ENCODE data around the gene MLIP.
"Not testable (repeated sequence)": the region's sequence is repeated elsewhere in the genome, so short reads cannot be mapped to it uniquely, and the experiment has no call there.

The MLIP gene

GRCh38 chr6:54151861-54152260, 40.6 kb downstream of the MLIP start:
- no peak for DNase-seq

DNA sequence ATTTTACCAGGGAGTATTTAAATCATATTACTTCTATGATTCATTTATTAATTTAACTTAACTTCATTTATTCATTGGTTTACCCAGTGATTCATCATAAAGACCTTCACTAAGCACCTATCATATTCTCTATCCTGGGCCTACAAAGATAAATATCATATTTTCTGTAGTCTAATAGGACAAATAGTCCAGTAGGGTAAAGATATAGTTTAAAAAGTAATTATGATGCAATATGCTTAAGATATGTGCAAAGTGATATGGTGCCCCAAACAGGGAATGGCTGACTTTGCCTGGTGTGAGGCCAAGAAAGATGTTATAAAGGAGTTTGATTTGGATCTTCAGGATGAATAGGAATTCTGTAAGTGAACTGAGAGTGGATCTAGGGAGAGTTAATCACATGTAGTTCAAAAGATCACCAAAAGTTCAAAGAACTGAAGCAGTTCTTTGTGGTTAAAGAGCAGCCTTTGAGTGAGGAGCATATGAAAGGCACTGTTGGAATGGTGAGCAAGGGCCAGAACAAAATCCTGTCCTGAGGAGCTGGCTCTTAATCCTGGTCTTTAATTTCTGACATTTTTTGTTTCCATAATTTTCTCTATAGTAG, 45.5 kb downstream of the MLIP start:
- DNase-seq, result no peak

- DNase-seq, result no peak
Observed at GRCh38 chr6:54157405-54157804, 46.2 kb downstream of the MLIP start.

- DNase-seq, result no peak
Observed at GRCh38 chr6:54173089-54173488, 61.8 kb downstream of the MLIP start.

DNA sequence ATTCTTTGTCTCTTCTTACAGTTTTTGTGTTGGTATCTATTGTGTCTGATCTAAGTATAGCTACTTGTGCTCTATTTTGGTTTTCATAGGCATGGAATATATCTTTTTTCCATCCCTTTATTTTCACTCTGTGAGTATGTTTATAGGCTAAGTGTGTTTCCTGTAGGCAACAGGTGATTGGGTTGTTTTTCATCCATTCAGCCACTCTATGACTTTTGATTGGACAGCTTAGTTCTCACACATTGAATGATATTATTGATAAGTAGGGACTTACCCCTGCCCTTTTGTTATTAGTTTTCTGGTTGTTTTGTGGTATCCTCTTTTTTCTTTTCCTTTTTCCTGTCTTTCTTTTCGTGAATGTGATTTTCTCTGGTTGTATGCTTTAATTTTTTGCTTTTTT, 67.9 kb downstream of the MLIP start:
- no peak for DNase-seq

- no peak for DNase-seq
Observed at GRCh38 chr6:54183616-54184015, 72.4 kb downstream of the MLIP start.

DNA sequence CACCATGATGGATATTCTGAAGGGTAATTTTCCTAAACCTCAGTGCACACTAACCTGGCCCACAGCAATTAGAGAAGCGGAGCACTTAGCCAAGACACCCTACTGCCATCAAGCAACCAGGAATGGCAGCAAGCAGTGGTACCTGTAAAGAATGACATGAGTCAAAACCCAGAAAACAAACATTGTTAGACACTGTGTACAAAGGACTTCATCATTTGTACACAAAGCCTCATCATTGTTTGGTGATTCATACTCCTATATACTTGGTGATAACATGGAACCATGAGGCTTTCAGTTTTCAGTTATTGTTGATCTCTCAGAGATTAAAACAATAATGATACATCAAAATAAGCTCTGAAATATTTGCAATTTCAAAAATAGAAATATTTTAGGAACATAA, 74.6 kb downstream of the MLIP start:
- DNase-seq, result no peak

DNA sequence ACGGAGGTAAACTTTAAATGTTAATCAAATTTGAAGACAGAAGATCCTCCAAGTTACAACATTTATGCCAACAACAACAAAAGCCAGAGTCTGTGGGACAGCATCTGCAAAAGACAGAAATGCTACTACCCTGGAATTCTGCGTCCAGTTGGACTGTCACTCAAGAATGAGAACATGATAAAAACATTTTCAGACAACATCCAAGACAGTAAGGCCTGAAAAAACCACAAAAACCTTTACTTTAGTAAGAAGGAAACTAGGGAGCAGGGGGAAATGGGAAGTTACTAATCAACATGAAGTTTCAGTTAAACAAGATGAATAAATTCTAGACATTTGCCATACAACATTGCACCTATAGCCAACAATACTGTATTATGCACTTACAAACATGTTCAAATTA, 77.6 kb downstream of the MLIP start:
- DNase-seq, result no peak

GRCh38 chr6:54191461-54191860, 80.2 kb downstream of the MLIP start:
- no peak for DNase-seq

GRCh38 chr6:54192993-54193392, 81.8 kb downstream of the MLIP start:
- DNase-seq, result no peak

- DNase-seq, result no peak
Observed at GRCh38 chr6:54193560-54193959, 82.3 kb downstream of the MLIP start.

GRCh38 chr6:54194067-54194466, 82.8 kb downstream of the MLIP start:
- no peak for DNase-seq

DNA sequence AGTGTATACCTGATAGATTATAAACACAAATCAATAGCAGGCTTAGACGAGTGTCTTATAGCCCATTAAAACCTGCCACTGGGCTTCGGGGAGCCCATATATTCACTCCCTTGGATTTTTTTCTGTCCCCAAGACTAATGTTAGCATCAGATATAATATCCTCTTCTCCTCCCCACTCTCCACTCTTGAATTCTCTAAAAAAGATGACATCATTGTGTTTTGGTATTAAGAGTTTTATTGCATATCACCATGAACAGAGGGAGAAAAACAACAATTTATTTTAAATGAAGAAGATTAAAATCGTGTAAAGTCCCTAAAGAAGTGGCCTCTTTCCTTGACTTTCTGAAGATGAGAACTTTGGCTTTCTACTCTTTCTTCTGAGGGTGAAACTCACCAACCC, 84.4 kb downstream of the MLIP start:
- no peak for DNase-seq

DNA sequence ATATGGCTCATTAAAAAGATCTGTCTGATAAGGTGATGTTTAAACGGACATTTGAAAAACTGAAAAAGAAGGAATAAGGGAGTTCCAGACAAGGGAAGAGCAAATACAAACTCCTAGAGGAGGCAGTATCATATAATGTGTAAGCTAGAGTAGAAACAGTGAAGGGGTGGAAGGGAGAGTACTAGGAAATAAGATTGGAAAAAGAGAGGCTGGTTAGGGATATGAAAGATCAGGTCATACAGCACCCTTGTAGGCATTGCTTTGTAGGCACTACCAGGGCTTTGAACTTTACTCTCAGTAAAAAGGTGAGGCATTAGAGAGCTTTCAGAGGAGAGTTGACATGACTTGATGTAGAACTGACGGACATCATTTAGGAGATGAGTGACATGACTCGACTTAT, 85.7 kb downstream of the MLIP start:
- no peak for DNase-seq

DNA sequence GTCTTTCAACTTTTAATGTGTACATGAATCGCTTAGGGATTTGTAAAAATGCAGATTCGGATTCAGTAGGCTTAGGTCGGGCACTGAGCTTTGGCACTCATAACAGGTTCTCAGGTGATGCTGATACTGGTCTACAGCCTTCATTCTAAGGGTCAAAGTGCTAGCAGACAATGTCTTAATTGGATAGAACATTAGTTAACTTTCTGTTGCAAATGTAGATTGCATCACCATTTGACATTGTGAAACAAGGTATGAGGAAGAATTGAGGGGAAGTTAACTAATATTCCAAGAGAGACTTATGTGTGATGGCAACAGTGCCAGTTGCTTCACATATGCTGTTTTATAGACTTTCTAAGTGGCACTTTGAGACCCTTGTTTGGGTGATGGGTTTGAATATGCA, 86.9 kb downstream of the MLIP start:
- DNase-seq, result no peak

GRCh38 chr6:54203474-54204035, 92.3 kb downstream of the MLIP start:
- DNase-seq, result not testable (repeated sequence)

DNA sequence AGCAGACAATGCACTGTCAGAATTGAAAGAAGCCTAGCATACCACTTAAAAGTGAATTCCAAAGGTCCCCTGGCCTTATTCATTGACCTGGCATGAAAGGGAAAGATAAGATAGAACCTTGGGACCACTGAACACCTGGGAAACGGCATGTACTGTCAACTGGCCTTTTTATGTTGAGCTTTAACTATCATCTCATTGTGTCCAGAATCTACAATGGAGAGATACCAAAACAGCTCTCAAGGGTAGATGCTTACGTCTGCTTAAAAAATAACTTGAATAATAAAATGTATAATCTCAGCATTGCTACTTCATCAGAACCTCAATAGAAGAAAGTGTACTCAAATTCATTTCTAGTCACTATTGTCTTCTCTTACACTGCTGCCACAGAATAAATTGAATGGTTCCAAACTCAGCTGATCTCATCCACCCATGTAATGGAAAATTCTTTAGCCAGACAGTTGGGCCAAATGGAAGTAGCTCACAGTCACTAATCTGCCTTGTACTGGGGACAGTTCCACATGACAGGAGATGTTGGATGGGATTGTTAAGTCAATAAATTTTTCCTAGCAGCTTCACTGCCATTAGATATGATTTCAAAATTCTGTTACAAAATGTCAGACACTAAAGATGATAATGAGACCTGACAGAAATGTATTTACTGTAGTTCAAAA, 93.8 kb downstream of the MLIP start:
- DNase-seq, result no peak

GRCh38 chr6:54206510-54206909, 95.3 kb downstream of the MLIP start:
- DNase-seq, result no peak

GRCh38 chr6:54209983-54210382, 98.7 kb downstream of the MLIP start:
- DNase-seq, result not testable (repeated sequence)

DNA sequence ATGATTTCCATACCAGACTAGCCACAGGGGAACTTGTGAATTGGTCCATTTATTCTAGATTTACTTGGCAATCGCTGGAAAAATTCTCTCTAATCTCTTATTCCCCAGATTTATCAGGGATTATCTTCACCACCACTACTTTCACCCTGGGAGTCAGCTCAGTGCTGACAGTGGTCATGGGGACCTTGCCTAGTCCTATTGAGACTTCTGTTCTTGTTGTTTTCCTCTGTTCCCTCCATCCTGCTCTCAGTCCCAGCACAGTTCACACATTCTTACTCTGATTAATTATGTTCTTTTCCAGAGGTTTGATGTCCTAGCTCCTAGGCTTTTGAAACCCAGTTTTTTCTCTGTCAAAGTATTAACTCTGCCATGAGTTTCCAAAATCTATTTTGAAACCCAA, 103.0 kb downstream of the MLIP start:
- no peak for DNase-seq

GRCh38 chr6:54216336-54216735, 105.1 kb downstream of the MLIP start:
- DNase-seq, result no peak

- no peak for DNase-seq
Observed at GRCh38 chr6:54217018-54217417, 105.8 kb downstream of the MLIP start.

- DNase-seq, result no peak
Observed at GRCh38 chr6:54222217-54222616, 111.0 kb downstream of the MLIP start.

DNA sequence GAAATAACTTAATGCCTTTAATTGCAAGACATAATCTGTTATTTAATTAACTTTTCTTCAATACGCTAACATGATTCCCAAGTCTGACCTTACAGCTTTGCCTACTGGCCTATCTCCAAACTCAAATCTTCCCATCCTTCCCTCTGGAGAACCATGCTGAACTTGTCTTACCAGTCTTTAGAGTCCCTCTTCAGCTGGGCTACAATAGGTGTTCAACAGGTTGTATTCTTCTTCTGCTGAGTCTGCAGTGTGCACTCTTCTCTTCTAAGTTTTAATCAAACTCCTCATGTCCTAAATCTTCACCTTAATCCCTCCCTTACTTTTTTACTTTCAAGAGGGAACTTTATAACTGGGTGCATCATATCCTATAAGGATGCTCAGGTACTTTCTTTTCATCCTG, 121.5 kb downstream of the MLIP start:
- DNase-seq, result no peak

- DNase-seq, result no peak
Observed at GRCh38 chr6:54234539-54234938, 123.3 kb downstream of the MLIP start.

All from activated CD4-positive, alpha-beta T cell treated with anti-CD3 and anti-CD28 coated beads, Interleukin-2, Interleukin-6, amounts not matched to agents 100 ng/mL and 50 ng/mL, durations not matched to agents 16 hours and 8 hours (primary cell).